ENCODE results near the gene STRA8. TPM values are rescaled to one million over a fixed set of nuclear protein-coding genes. Genes with fewer than 3 reads are reported as not detected.

The STRA8 gene
- total and polyA plus RNA-seq, 2 of the 13 experiments (the other 11 are each of a cell fraction or from before 2014, with no cell fraction given), result not detected

DNA sequence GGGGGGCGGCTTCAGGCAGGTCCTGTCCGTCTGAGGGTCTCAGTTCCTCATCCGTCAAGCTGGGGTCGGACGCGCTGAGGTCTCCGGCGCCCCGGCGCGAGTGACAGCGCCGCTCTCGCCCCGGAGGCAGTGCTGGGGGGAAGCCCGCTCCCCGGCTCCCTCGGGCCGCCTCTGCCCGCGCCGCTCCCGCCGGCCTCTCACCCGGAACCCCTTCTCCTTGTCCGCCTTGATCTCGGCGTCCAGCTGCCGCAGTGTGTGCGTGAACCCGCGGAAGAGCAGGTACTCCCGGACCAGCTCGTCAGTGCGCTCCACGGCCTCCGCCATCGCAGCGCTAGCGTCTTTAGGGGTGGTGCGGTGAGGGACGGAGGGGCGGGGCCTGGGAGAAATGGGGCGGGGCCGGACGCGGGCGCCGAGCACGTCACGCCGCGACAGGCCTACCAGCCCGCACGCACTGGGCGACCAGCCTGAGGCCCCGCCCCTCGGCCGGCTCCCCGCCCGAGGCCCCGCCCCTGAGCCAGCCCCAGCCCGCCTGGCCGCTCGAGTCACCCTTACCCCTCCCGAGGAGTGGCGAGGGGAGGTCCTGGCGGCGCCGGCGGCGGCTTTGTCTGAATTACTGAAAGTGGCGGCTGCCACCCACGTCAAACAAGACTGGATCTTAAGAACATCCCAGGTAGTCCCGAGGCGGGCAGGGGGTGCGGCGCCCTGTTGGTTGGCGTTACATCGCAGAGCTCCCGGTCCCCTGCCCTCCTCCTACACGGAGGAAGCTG lies 22.3 kb upstream of the STRA8 start, which contains the start of gene WDR91 (continued):
- TF ChIP-seq, protein P1, sequence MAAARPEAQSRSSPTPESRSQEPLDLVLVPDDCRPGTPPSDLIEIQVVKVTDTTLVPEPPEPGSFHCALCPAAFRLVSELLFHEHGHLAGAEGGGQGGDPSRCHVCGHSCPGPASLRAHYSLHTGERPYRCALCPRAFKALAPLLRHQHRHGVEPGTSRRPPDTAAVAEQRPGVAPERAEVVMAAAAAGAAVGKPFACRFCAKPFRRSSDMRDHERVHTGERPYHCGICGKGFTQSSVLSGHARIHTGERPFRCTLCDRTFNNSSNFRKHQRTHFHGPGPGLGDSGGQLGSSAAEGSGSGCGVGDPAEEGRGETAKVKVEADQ (CRISPR knock-in tag; IDR thresholded peaks at IDR 0.05; ENCODE audit: borderline replicate concordance), result 0 out of 2 replicates have a peak, but pooled peaks have one; percentile 34
- TF ChIP-seq TGIF2 (CRISPR knock-in tag; IDR thresholded peaks at IDR 0.05) (peak; percentile 75), SNRNP70 (IDR thresholded peaks at IDR 0.05; ENCODE audit: low read depth, low read length) (no peak), AGO2 (optimal IDR thresholded peaks at IDR 0.05; ENCODE audit: low read depth, low read length) (peak; percentile 42), KAT8 (CRISPR knock-in tag; IDR thresholded peaks at IDR 0.05) (peak; percentile 15; the same call in 1 of the 2 replicates), ZNF788 (CRISPR knock-in tag; IDR thresholded peaks at IDR 0.05; ENCODE audit: borderline replicate concordance) (peak; percentile 32; the same call in 1 of the 2 replicates), ZFP36 (IDR thresholded peaks at IDR 0.05; ENCODE audit: borderline replicate concordance, low read depth, low read length, partially characterized antibody) (no peak), TAF1 (CRISPR knock-in tag; IDR thresholded peaks at IDR 0.05) (peak; percentile 96), PATZ1 (CRISPR knock-in tag; IDR thresholded peaks at IDR 0.05) (peak; percentile 3; the same call in 1 of the 2 replicates), ZFX (CRISPR knock-in tag; IDR thresholded peaks at IDR 0.05; ENCODE audit: low read depth) (peak; percentile 59), ZNF619 (CRISPR knock-in tag; IDR thresholded peaks at IDR 0.05) (0 out of 2 replicates have a peak, but pooled peaks have one; percentile 41), NFKB2 (CRISPR knock-in tag; IDR thresholded peaks at IDR 0.05; ENCODE audit: borderline replicate concordance) (peak; percentile 61; the same call in 1 of the 2 replicates), ARID2 (CRISPR knock-in tag; IDR thresholded peaks at IDR 0.05; ENCODE audit: borderline replicate concordance) (peak; percentile 78; the same call in 1 of the 2 replicates), ZNF747 (CRISPR knock-in tag; IDR thresholded peaks at IDR 0.05; ENCODE audit: borderline replicate concordance) (no peak; the same call in 1 of the 2 replicates), ZNF605 (CRISPR knock-in tag; IDR thresholded peaks at IDR 0.05) (no peak)
- TF ChIP-seq, protein P2, sequence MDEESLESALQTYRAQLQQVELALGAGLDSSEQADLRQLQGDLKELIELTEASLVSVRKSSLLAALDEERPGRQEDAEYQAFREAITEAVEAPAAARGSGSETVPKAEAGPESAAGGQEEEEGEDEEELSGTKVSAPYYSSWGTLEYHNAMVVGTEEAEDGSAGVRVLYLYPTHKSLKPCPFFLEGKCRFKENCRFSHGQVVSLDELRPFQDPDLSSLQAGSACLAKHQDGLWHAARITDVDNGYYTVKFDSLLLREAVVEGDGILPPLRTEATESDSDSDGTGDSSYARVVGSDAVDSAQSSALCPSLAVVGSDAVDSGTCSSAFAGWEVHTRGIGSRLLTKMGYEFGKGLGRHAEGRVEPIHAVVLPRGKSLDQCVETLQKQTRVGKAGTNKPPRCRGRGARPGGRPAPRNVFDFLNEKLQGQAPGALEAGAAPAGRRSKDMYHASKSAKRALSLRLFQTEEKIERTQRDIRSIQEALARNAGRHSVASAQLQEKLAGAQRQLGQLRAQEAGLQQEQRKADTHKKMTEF (CRISPR knock-in tag; IDR thresholded peaks at IDR 0.05), result peak; percentile 72
- TF ChIP-seq, protein P3, sequence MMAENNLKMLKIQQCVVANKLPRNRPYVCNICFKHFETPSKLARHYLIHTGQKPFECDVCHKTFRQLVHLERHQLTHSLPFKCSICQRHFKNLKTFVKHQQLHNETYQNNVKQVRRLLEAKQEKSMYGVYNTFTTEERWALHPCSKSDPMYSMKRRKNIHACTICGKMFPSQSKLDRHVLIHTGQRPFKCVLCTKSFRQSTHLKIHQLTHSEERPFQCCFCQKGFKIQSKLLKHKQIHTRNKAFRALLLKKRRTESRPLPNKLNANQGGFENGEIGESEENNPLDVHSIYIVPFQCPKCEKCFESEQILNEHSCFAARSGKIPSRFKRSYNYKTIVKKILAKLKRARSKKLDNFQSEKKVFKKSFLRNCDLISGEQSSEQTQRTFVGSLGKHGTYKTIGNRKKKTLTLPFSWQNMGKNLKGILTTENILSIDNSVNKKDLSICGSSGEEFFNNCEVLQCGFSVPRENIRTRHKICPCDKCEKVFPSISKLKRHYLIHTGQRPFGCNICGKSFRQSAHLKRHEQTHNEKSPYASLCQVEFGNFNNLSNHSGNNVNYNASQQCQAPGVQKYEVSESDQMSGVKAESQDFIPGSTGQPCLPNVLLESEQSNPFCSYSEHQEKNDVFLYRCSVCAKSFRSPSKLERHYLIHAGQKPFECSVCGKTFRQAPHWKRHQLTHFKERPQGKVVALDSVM (CRISPR knock-in tag; IDR thresholded peaks at IDR 0.05), result peak; percentile 53; the same call in 1 of the 2 replicates
- TF ChIP-seq, protein P4, sequence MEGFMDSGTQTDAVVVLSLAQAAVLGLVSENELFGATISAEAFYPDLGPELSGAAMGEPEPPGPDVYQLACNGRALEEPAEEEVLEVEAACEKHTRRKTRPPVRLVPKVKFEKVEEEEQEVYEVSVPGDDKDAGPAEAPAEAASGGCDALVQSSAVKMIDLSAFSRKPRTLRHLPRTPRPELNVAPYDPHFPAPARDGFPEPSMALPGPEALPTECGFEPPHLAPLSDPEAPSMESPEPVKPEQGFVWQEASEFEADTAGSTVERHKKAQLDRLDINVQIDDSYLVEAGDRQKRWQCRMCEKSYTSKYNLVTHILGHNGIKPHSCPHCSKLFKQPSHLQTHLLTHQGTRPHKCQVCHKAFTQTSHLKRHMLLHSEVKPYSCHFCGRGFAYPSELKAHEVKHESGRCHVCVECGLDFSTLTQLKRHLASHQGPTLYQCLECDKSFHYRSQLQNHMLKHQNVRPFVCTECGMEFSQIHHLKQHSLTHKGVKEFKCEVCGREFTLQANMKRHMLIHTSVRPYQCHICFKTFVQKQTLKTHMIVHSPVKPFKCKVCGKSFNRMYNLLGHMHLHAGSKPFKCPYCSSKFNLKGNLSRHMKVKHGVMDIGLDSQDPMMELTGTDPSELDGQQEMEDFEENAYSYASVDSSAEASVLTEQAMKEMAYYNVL (CRISPR knock-in tag; IDR thresholded peaks at IDR 0.05; ENCODE audit: borderline replicate concordance), result peak; percentile 28; the same call in 1 of the 2 replicates
